HG03097 (cell line): ENCODE measurements around the gene SCAPER.
"Not testable (repeated sequence)": the region's sequence is repeated elsewhere in the genome, so short reads cannot be mapped to it uniquely, and the experiment has no call there.

ENCODE experiments used
- ATAC-seq: cut with Tn5 transposase; IDR thresholded peaks from one replicate; pipeline ENCODE4 v1.9.1; 2021; ENCODE audit not compliant: unreplicated experiment, low FRiP score

The SCAPER gene

GRCh38 chr15:76916369-76916768 lies 11.2 kb upstream of the SCAPER start:
- no peak for ATAC-seq

GRCh38 chr15:76913737-76914136 lies 8.6 kb upstream of the SCAPER start:
- ATAC-seq = no peak

DNA sequence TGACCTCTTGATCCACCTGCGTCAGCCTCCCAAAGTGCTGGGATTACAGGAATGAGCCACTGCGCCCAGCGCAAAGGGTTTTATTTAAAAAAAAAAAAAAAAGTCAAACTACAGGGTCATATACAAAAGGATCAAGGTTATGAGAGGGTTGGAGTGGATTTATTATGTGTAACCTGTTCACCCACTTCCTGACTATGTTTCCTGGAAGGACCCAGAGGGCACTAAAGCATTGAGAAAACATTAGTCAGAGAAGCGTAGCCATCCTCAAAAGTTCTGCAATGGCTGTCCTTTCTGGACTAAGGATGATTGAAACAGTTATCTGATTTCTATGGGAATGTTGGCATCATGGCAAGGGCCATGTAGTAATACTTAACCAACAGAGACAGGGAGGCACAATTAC lies 7.3 kb upstream of the SCAPER start:
- no peak for ATAC-seq

DNA sequence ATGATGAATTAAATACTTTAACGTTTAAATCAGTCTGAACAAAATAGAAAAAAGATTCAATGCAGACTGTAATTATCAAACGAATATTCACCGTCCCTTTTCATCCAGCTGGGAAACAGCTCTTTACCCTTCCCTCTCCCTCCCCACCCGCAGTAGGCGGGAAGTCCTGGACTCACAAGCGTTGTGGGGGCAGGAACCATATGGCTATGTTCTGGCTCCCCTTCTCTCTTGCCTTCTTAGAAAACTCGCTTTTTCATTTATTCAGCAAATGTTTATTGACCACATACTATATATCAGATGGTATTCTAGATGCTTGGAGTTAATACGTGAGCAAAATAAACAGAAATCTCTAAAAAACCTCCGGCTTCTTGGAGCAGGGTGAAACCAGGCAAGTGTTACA lies 715 bp upstream of the SCAPER start:
- no peak for ATAC-seq

DNA sequence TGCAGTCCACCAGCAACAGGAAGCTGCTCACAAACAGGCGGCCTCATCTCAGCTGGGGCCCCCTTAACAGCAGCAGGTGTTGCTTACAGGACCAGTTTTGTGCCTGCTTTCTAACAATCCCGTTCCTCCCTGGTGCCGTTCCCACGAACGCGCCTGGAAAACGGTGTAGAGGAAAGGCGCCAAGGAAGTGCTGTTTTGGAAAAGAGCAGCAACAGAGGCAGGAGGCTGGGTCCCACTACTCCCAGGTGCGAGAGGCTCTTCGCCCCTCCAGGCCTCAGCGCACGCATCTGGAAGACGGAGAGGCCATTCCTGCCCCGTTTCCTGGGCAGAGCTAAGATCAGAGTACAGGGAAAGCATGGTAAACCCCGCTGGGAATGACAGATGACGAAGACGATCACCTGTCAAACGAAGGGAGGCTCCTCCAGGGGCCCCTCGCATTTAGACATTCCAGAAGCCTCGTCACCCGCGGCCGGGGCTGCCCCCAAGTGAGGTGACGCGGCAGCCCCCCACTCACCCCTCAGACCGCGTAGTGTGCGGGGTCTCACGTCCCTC lies 603 bp downstream of the SCAPER start:
- ATAC-seq = no peak

DNA sequence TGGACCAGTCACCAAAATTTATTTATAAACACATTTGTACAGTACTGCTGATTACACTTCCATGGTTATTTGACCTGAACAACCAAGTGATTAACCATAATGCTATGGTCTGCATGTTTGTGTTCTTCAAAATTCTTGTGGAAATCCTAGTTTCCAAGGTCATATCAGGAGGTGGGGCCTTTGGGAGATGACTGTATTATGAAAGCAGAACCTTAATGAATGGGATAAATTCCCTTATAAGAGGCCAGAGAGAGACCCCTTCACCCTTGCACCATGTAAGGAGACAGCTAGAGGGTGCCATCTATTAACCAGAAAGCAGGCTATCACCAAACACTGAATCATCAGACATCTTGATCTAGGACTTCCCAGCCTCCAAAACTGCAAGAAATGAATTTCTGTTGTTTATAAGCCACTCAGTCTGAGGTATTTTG lies 1.9 kb downstream of the SCAPER start:
- no peak for ATAC-seq

DNA sequence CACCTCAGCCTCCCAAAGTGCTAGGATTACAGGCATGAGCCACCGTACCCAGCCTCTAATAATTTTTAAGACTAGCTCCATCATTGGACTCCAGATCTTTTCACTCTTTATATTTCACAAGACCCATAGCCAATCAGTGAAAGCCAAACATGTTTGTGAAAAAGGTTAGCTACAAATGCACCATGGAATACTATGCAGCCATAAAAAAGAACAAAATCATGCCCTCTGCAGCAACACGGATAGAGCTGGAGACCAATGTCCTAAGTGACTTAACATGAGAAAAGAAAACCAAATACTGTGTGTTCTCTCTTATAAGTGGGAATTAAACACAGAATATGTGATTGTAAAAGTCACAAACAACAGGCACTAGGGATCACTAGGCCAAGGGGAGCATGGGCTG lies 3.2 kb downstream of the SCAPER start:
- no peak for ATAC-seq

- not testable (repeated sequence) for ATAC-seq
Measured at GRCh38 chr15:76899931-76900310, 5.2 kb downstream of the SCAPER start.

DNA sequence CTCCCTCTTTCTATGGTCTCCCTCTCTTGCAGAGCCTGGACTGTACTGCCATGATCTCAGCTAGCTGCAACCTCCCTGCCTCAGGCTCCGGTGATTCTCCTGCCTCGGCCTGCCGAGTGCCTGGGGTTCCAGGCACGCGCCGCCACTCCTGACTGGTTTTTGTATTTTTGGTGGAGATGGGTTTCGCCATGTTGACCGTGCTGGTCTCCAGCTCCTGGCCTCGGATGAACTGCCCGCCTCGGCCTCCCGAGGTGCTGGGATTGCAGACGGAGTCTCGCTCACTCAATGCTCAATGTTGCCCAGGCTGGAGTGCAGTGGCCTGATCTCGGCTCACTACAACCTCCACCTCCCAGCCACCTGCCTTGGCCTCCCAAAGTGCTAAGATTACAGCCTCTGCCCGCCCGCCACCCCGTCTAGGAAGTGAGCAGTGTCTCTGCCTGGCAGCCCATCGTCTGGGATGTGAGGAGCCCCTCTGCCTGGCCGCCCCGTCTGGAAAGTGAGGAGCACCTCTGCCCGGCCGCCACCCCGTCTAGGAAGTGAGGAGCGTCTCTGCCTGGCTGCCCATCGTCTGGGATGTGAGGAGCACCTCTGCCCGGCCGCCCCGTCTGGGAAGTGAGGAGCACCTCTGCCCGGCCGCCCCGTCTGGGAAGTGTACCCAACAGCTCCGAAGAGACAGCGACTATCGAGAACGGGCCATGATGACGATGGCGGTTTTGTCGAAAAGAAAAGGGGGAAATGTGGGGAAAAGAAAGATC lies 5.8 kb downstream of the SCAPER start:
- ATAC-seq = not testable (repeated sequence)

GRCh38 chr15:76898102-76898501 lies 7.0 kb downstream of the SCAPER start:
- ATAC-seq = no peak

- no peak for ATAC-seq
Measured at GRCh38 chr15:76894174-76894573, 11.0 kb downstream of the SCAPER start.

- not testable (repeated sequence) for ATAC-seq
Measured at GRCh38 chr15:76892836-76893235, 12.3 kb downstream of the SCAPER start.

GRCh38 chr15:76887280-76888141 lies 17.6 kb downstream of the SCAPER start:
- not testable (repeated sequence) for ATAC-seq

- ATAC-seq = no peak
Measured at GRCh38 chr15:76885212-76885611, 19.9 kb downstream of the SCAPER start.

- ATAC-seq = no peak
Measured at GRCh38 chr15:76875911-76876310, 29.2 kb downstream of the SCAPER start.

GRCh38 chr15:76873066-76873465 lies 32.1 kb downstream of the SCAPER start:
- ATAC-seq = not testable (repeated sequence)

GRCh38 chr15:76871930-76872329 lies 33.2 kb downstream of the SCAPER start:
- no peak for ATAC-seq

DNA sequence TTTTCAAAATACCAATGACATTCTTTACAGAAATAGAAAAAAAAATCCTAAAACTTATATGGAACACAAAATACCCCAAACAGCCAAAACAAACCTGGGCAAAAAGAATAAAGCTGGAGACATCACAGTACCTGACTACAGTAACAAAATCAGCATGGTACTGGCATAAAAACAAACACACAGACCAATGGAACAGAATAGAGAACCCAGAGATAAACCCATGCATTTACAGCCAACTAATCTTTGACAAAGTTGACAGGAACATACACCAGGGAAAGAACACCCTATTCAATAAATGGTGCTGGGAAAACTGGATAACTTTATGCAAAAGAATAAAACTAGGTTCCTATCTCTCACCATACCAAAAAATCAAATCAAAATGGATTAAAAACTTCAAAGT lies 36.4 kb downstream of the SCAPER start:
- ATAC-seq = no peak

GRCh38 chr15:76866716-76867321 lies 38.3 kb downstream of the SCAPER start:
- ATAC-seq = no peak

DNA sequence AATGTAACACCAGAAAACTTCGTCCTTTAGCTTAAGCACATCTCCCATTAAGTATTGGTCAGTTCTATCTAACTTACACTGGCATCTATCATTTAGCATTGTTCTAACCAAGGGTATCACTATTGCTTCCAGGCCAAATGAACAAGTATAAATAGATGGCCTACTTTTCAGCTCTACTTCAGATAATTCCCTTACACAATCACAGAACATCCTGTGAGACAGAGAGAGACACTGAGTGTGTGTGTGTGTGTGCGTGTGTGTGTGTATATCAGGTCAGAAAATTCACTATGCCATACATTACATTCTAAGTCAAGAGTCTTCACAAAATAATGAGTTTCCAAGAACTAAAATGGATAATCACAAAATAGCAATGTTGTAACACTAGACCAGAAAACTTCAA lies 39.1 kb downstream of the SCAPER start:
- ATAC-seq = no peak

DNA sequence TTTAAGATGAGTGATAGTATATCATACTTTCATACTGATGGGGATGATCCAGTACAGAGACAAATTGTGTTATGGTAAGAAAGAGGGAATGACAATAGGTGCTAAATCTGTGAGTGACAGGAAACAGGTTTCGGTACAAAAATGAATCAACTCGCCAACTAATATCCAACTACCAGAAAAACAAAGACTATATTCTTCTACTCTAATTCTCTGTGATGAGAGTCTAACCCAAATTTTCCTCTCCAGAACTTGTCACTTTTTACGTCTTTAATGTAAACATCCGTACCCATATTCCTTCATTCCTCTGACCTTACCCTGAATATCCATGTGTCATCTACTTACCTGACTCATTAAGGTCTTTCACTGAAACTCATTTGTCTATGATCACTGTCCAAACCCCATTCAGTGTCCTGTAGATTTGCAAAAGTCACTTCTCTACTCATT lies 39.6 kb downstream of the SCAPER start:
- ATAC-seq = no peak
